ENCODE data around the gene BTRC. TPM values are rescaled to one million over a fixed set of nuclear protein-coding genes. Genes with fewer than 3 reads are reported as not detected.
"Not testable (repeated sequence)": the region's sequence is repeated elsewhere in the genome, so short reads cannot be mapped to it uniquely, and the experiment has no call there.

The BTRC gene
- total RNA-seq, 6 experiments from 2014 or later: 4.8 to 8.4 (median 6.5) TPM

GRCh38 chr10:101330631-101331225 is 23.2 kb upstream of the BTRC start:
- no peak overlapping the region for H3K27ac ChIP-seq
- TF ChIP-seq POLR2A (IDR thresholded peaks at IDR 0.05) (no peak), CTCF (IDR thresholded peaks at IDR 0.05) (no peak)
- no peaks in the 10 kb centered on the region for H3K27me3 ChIP-seq
- no peak for ATAC-seq
- no peak overlapping the region for H3K4me3 ChIP-seq
- no peaks in the 10 kb centered on the region for H3K9me3 ChIP-seq
- intact Hi-C loops (cut with DNase I): no loop called here
- no peaks in the 10 kb centered on the region for H3K4me1 ChIP-seq
- DNase-seq: no peak
- H3K36me3 ChIP-seq: no peaks in the 10 kb centered on the region
- WGBS (ENCODE audit: insufficient coverage, low coverage, low lambda C conversion rate, missing lambda C conversion rate): 75% methylated on average over 11 of the region's 14 CpGs

GRCh38 chr10:101331956-101332355 is 22.0 kb upstream of the BTRC start:
- intact Hi-C loops (cut with DNase I): no loop called here
- WGBS (ENCODE audit: insufficient coverage, low coverage, low lambda C conversion rate, missing lambda C conversion rate): 71% methylated on average over 2 of the region's 2 CpGs
- DNase-seq: no peak
- H3K9me3 ChIP-seq: no peaks in the 10 kb centered on the region
- no peaks in the 10 kb centered on the region for H3K36me3 ChIP-seq
- TF ChIP-seq POLR2A (IDR thresholded peaks at IDR 0.05) (no peak), CTCF (IDR thresholded peaks at IDR 0.05) (no peak)
- no peaks in the 10 kb centered on the region for H3K27me3 ChIP-seq
- H3K4me1 ChIP-seq: no peaks in the 10 kb centered on the region
- no peak overlapping the region for H3K27ac ChIP-seq
- H3K4me3 ChIP-seq: no peak overlapping the region
- ATAC-seq: no peak

GRCh38 chr10:101334259-101334658 is 19.7 kb upstream of the BTRC start:
- H3K27ac ChIP-seq; H3K27me3 ChIP-seq; ATAC-seq; H3K4me1 ChIP-seq; intact Hi-C loops (cut with DNase I); DNase-seq; H3K9me3 ChIP-seq; H3K4me3 ChIP-seq; H3K36me3 ChIP-seq: not testable (repeated sequence)
- 78% methylated on average over 5 of the region's 5 CpGs for WGBS (ENCODE audit: insufficient coverage, low coverage, low lambda C conversion rate, missing lambda C conversion rate)

- Histone ChIP-seq H3K27me3 (no peaks in the 10 kb centered on the region), H3K4me1 (no peaks in the 10 kb centered on the region), H3K4me3 (no peak overlapping the region), H3K36me3 (no peaks in the 10 kb centered on the region), H3K9me3 (no peaks in the 10 kb centered on the region), H3K27ac (no peak overlapping the region)
- intact Hi-C loops (cut with DNase I): no loop called here
- TF ChIP-seq CTCF (IDR thresholded peaks at IDR 0.05) (no peak), POLR2A (IDR thresholded peaks at IDR 0.05) (no peak)
- DNase-seq: no peak
- no peak for ATAC-seq
Measured at GRCh38 chr10:101336382-101336781, 17.6 kb upstream of the BTRC start.

- TF ChIP-seq CTCF (IDR thresholded peaks at IDR 0.05) (no peak), POLR2A (IDR thresholded peaks at IDR 0.05) (no peak)
- no peaks in the 10 kb centered on the region for H3K9me3 ChIP-seq
- H3K4me1 ChIP-seq: no peaks in the 10 kb centered on the region
- DNase-seq (no peak), ATAC-seq (no peak)
- 69% methylated on average over 3 of the region's 4 CpGs for WGBS (ENCODE audit: insufficient coverage, low coverage, low lambda C conversion rate, missing lambda C conversion rate)
- intact Hi-C loops (cut with DNase I): no loop called here
- no peaks in the 10 kb centered on the region for H3K27me3 ChIP-seq
- H3K4me3 ChIP-seq: no peak overlapping the region
- no peaks in the 10 kb centered on the region for H3K36me3 ChIP-seq
- H3K27ac ChIP-seq: no peak overlapping the region
Measured at GRCh38 chr10:101337836-101338235, 16.1 kb upstream of the BTRC start.

Measured in right lobe of liver (tissue), 6 donors.